ENCODE data around the gene ATP6V1F. TPM values are rescaled to one million over a fixed set of nuclear protein-coding genes. Genes with fewer than 3 reads are reported as not detected.

Gene ATP6V1F
- polyA plus RNA-seq, 1 experiment, result 150 TPM

GRCh38 chr7:128914566-128915151 is 52.0 kb downstream of the ATP6V1F start:
- Histone ChIP-seq H3K4me3 (ENCODE audit: low read depth, low read length) (no peak overlapping the region), H3K27me3 (ENCODE audit: control insufficient read depth, insufficient read depth, low read length) (peaks cover 77% of the 10 kb centered on the region), H3K9me3 (ENCODE audit: control insufficient read depth, insufficient read depth, low read length) (no peaks in the 10 kb centered on the region; the same call in 1 of the 2 replicates), H3K27ac (ENCODE audit: low read depth, low read length) (no peak overlapping the region)
- CTCF ChIA-PET, result interaction anchor here (0.5 to 1.2 kb wide), 2 partner anchors 177 to 249 kb away, joined by 3 read pairs; no protein-coding TSS in a partner anchor
- DNase-seq (ENCODE audit: low read depth, low spot score), result no peak
- POLR2A ChIA-PET, result no interaction called here
- TF ChIP-seq, protein P1, sequence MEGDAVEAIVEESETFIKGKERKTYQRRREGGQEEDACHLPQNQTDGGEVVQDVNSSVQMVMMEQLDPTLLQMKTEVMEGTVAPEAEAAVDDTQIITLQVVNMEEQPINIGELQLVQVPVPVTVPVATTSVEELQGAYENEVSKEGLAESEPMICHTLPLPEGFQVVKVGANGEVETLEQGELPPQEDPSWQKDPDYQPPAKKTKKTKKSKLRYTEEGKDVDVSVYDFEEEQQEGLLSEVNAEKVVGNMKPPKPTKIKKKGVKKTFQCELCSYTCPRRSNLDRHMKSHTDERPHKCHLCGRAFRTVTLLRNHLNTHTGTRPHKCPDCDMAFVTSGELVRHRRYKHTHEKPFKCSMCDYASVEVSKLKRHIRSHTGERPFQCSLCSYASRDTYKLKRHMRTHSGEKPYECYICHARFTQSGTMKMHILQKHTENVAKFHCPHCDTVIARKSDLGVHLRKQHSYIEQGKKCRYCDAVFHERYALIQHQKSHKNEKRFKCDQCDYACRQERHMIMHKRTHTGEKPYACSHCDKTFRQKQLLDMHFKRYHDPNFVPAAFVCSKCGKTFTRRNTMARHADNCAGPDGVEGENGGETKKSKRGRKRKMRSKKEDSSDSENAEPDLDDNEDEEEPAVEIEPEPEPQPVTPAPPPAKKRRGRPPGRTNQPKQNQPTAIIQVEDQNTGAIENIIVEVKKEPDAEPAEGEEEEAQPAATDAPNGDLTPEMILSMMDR (IDR thresholded peaks at IDR 0.05; ENCODE audit: low read depth, low read length), result no peak

- ChIA-PET CTCF (interaction anchor here (1.2 kb wide), 1 partner anchor 248 kb away, joined by 3 read pairs; no protein-coding TSS in a partner anchor), POLR2A (no interaction called here)
- DNase-seq (ENCODE audit: low read depth, low spot score), result no peak
- Histone ChIP-seq H3K27me3 (ENCODE audit: control insufficient read depth, insufficient read depth, low read length) (peaks cover 77% of the 10 kb centered on the region), H3K27ac (ENCODE audit: low read depth, low read length) (no peak overlapping the region), H3K9me3 (ENCODE audit: control insufficient read depth, insufficient read depth, low read length) (no peaks in the 10 kb centered on the region; the same call in 1 of the 2 replicates), H3K4me3 (ENCODE audit: low read depth, low read length) (no peak overlapping the region)
- TF ChIP-seq, protein P1 (IDR thresholded peaks at IDR 0.05; ENCODE audit: low read depth, low read length), result no peak
Observed at GRCh38 chr7:128915271-128915819, 52.7 kb downstream of the ATP6V1F start.

Other genes with a start within 250 kb of the ATP6V1F start
- gene GARIN1A, start 190.6 kb upstream of the ATP6V1F start, polyA plus RNA-seq (2011; rRNA removed), result 0.47 TPM in 2 replicates
- 593 and 815 TPM in 2 replicates for gene CALU, start 123.5 kb upstream of the ATP6V1F start, polyA plus RNA-seq (2011; rRNA removed)
- not detected in 2 replicates for gene OPN1SW, start 87.1 kb upstream of the ATP6V1F start, polyA plus RNA-seq (2011; rRNA removed)
- 17.8 and 19.7 TPM in 2 replicates for gene CCDC136, start 70.9 kb upstream of the ATP6V1F start, polyA plus RNA-seq (2011; rRNA removed)
- 25.8 and 44.7 TPM in 2 replicates for gene FLNC, start 32.5 kb upstream of the ATP6V1F start, polyA plus RNA-seq (2011; rRNA removed)
- 0.04 and 0.05 TPM in 2 replicates for gene KCP, start 47.9 kb downstream of the ATP6V1F start, polyA plus RNA-seq (2011; rRNA removed)
- gene IRF5, start 75.1 kb downstream of the ATP6V1F start, polyA plus RNA-seq (2011; rRNA removed), result 0.04 and 0.06 TPM in 2 replicates
- gene TNPO3, start 192.3 kb downstream of the ATP6V1F start, polyA plus RNA-seq (2011; rRNA removed), result 45.5 and 49.5 TPM in 2 replicates

Data from AG04450 (cell line).